IMR-90 (cell line): ENCODE data around the gene LILRB2. TPM values are rescaled to one million over a fixed set of nuclear protein-coding genes. Genes with fewer than 3 reads are reported as not detected.

Source experiments
- ATAC-seq: fragments of 200-7000 bp; cut with Tn5 transposase; 2 replicates; pipeline ENCODE4 v1.9.1; 2020; ENCODE audit warnings: low read depth, mild to moderate bottlenecking, moderate library complexity
- BruUV-seq: library from RNA; stranded (reverse); fragments of 400-500 nt; replicated peaks from 2 replicates; lab custom pipeline; 2021; lab: Mats Ljungman, UMichigan
- CTCF ChIA-PET: fragments of 300-600 bp; formaldehyde crosslinking; extraction: SDS; loops from one replicate; lab custom pipeline; 2021; ENCODE audit warnings: antibody characterized with exemption; lab: Yijun Ruan, JAX
- POLR2A ChIA-PET: fragments of 300-600 bp; sonication (Branson Sonifier 250); formaldehyde crosslinking; loops from one replicate; lab custom pipeline; 2022; ENCODE audit warnings: antibody characterized with exemption; ENCODE audit not compliant: unreplicated experiment; lab: Charles Lee
- DNase-seq: peaks from one replicate; pipeline ENCODE4 v3.0.0; 2013
- H2AFZ ChIP-seq: replicated peaks from 2 replicates; pipeline ENCODE3; 2013; ENCODE audit warnings: low read length, mild to moderate bottlenecking; ENCODE audit not compliant: poor library complexity
- H2AK5ac ChIP-seq: 2 replicates; pipeline ENCODE4 v1.6.1; 2013; ENCODE audit warnings: low read depth, low read length, inconsistent platforms
- H2AK9ac ChIP-seq: replicated peaks from 2 replicates; pipeline ENCODE3; 2013; ENCODE audit warnings: mild to moderate bottlenecking, low read depth, low read length, moderate library complexity; ENCODE audit not compliant: poor library complexity
- H2BK120ac ChIP-seq: 2 replicates; pipeline ENCODE4 v1.6.1; 2013; ENCODE audit warnings: low read depth, low read length, inconsistent platforms
- H2BK15ac ChIP-seq: 3 replicates; pipeline ENCODE4 v1.6.1; 2013; ENCODE audit warnings: low read depth, low read length, inconsistent platforms
- H2BK20ac ChIP-seq: 2 replicates; pipeline ENCODE4 v1.6.1; 2013; ENCODE audit warnings: low read depth, mild to moderate bottlenecking, inconsistent platforms, low read length, moderate library complexity
- H2BK5ac ChIP-seq: 2 replicates; pipeline ENCODE4 v1.6.1; 2013; ENCODE audit warnings: mild to moderate bottlenecking, low read depth, low read length, inconsistent platforms; ENCODE audit not compliant: poor library complexity, severe bottlenecking
- H3K14ac ChIP-seq: replicated peaks from 2 replicates; pipeline ENCODE4 v1.6.1; 2013; ENCODE audit warnings: low read depth, low read length, inconsistent platforms
- H3K18ac ChIP-seq: 2 replicates; pipeline ENCODE4 v1.6.1; 2013; ENCODE audit warnings: low read depth, low read length, control low read depth
- H3K23ac ChIP-seq: 2 replicates; pipeline ENCODE4 v1.6.1; 2013; ENCODE audit warnings: low read depth, low read length, inconsistent platforms
- H3K27ac ChIP-seq: 2 replicates; pipeline ENCODE4 v1.5.1; 2013; ENCODE audit warnings: mild to moderate bottlenecking, control low read depth, low read length; ENCODE audit not compliant: insufficient read depth
- H3K27me3 ChIP-seq: 2 replicates; pipeline ENCODE4 v1.6.1; 2013; ENCODE audit warnings: low read length; ENCODE audit not compliant: control insufficient read depth, insufficient read depth
- H3K36me3 ChIP-seq: 2 replicates; pipeline ENCODE4 v1.6.1; 2013; ENCODE audit warnings: low read length, mixed read lengths; ENCODE audit not compliant: control insufficient read depth, insufficient read depth
- H3K4ac ChIP-seq: 2 replicates; pipeline ENCODE4 v1.6.1; 2013; ENCODE audit warnings: low read depth, low read length, inconsistent platforms
- H3K4me1 ChIP-seq: 2 replicates; pipeline ENCODE4 v1.6.1; 2013; ENCODE audit warnings: low read length, mixed read lengths; ENCODE audit not compliant: control insufficient read depth, insufficient read depth
- H3K4me2 ChIP-seq: 2 replicates; pipeline ENCODE4 v1.6.1; 2013; ENCODE audit warnings: low read depth, mild to moderate bottlenecking, control low read depth, low read length, moderate library complexity
- H3K4me3 ChIP-seq: 2 replicates; pipeline ENCODE4 v1.5.1; 2013; ENCODE audit warnings: low read depth, mild to moderate bottlenecking, control low read depth, low read length, moderate library complexity; ENCODE audit not compliant: insufficient read depth
- H3K56ac ChIP-seq: 2 replicates; pipeline ENCODE4 v1.6.1; 2013; ENCODE audit warnings: low read length, inconsistent platforms; ENCODE audit not compliant: insufficient read depth; ENCODE audit errors: extremely low read depth
- H3K79me1 ChIP-seq, 2 experiments: 2 replicates each; pipeline ENCODE4 v1.6.1; 2013; ENCODE audit warnings: low read length in 2 of 2, inconsistent platforms in 1 of 2, low read depth in 1 of 2
- H3K9ac ChIP-seq: 2 replicates; pipeline ENCODE4 v1.6.1; 2013; ENCODE audit warnings: low read depth, low read length, control low read depth
- H3K9me1 ChIP-seq: 2 replicates; pipeline ENCODE4 v1.6.1; 2013; ENCODE audit warnings: low read length, inconsistent platforms; ENCODE audit not compliant: insufficient read depth
- H3K9me3 ChIP-seq: 2 replicates; pipeline ENCODE4 v1.6.1; 2013; ENCODE audit warnings: low read length; ENCODE audit not compliant: control insufficient read depth, insufficient read depth
- H4K20me1 ChIP-seq: 2 replicates; pipeline ENCODE4 v1.6.1; 2013; ENCODE audit warnings: low read length, inconsistent platforms; ENCODE audit not compliant: insufficient read depth
- H4K5ac ChIP-seq: 2 replicates; pipeline ENCODE4 v1.6.1; 2013; ENCODE audit warnings: mild to moderate bottlenecking, low read depth, low read length, control low read depth
- H4K8ac ChIP-seq, 2 experiments: 2 replicates each; pipeline ENCODE4 v1.6.1; 2013; ENCODE audit warnings: low read depth in 2 of 2, low read length in 2 of 2, control low read depth in 1 of 2, inconsistent platforms in 1 of 2
- H4K91ac ChIP-seq: 2 replicates; pipeline ENCODE4 v1.6.1; 2013; ENCODE audit warnings: low read depth, low read length, inconsistent platforms; ENCODE audit not compliant: insufficient read depth
- BHLHE40 ChIP-seq: fragments of 150-350 bp; IDR thresholded peaks from 2 replicates; pipeline ENCODE4 v1.6.1; 2016; ENCODE audit warnings: mild to moderate bottlenecking, low read depth, low read length
- CEBPB ChIP-seq: IDR thresholded peaks from 2 replicates; pipeline ENCODE4 v1.6.1; 2012; ENCODE audit warnings: low read depth, low read length, improper control_type of control experiment
- CHD1 ChIP-seq: IDR thresholded peaks from 2 replicates; pipeline ENCODE4 v1.6.1; 2012; ENCODE audit warnings: low read depth, low read length, improper control_type of control experiment
- FOS ChIP-seq: fragments of 150-350 bp; IDR thresholded peaks from 2 replicates; pipeline ENCODE4 v1.6.1; 2016; ENCODE audit warnings: low read depth, low read length
- MAFK ChIP-seq: IDR thresholded peaks from 2 replicates; pipeline ENCODE4 v1.6.1; 2012; ENCODE audit warnings: low read depth, low read length, improper control_type of control experiment
- MAZ ChIP-seq: IDR thresholded peaks from 2 replicates; pipeline ENCODE4 v1.6.1; 2012; ENCODE audit warnings: low read depth, mild to moderate bottlenecking, low read length, improper control_type of control experiment, moderate library complexity, borderline replicate concordance
- POLR2A ChIP-seq: IDR thresholded peaks from 2 replicates; pipeline ENCODE4 v1.6.1; 2012; ENCODE audit warnings: mild to moderate bottlenecking, low read depth, low read length
- RAD21 ChIP-seq: IDR thresholded peaks from 2 replicates; pipeline ENCODE4 v1.6.1; 2012; ENCODE audit warnings: low read length, improper control_type of control experiment
- RCOR1 ChIP-seq: IDR thresholded peaks from 2 replicates; pipeline ENCODE4 v1.6.1; 2012; ENCODE audit warnings: mild to moderate bottlenecking, low read length, improper control_type of control experiment; ENCODE audit not compliant: insufficient replicate concordance
- RFX5 ChIP-seq: IDR thresholded peaks from 2 replicates; pipeline ENCODE4 v1.8.0; 2012; ENCODE audit warnings: low read depth, mild to moderate bottlenecking, low read length, moderate library complexity
- SMC3 ChIP-seq: fragments of 150-350 bp; IDR thresholded peaks from 2 replicates; pipeline ENCODE4 v1.6.1; 2016; ENCODE audit warnings: low read depth, mild to moderate bottlenecking, antibody characterized with exemption, low read length, moderate library complexity
- WGBS, 2 experiments: methylation state at CpG; one replicate each; pipeline versions ENCODE4 v1.1.5 to v1.1.7; 2013; ENCODE audit warnings: missing lambda C conversion rate in 2 of 2; ENCODE audit not compliant: insufficient read length in 1 of 2; ENCODE audit errors: extremely low coverage in 2 of 2; 5-methylcytosine and 5-hydroxymethylcytosine counted together
- dilution Hi-C: fragments of 300-500 bp; cut with HindIII; formaldehyde crosslinking; loops from one replicate; pipeline ENCODE4 v1.14.3; 2018; ENCODE audit warnings: low sequenced_read_pairs; ENCODE audit not compliant: unreplicated experiment
- in situ Hi-C: fragments of 300-500 bp; cut with MboI; formaldehyde crosslinking; loops from 3 replicates; pipeline ENCODE4 v1.14.3; 2019; ENCODE audit warnings: low sequenced_read_pairs, inconsistent platforms, mixed read lengths
- intact Hi-C: fragments of 100-400 bp; cut with micrococcal nuclease; formaldehyde crosslinking; loops from 2 replicates; pipeline ENCODE4 v1.10.0; 2022
- polyA plus RNA-seq, 3 experiments: library from polyadenylated mRNA; depleted of rRNA; stranded (reverse); fragments of >200 nt; gene quantifications; 2 replicates each; pipeline ENCODE4 v1.2.3, GENCODE V29; 2012; ENCODE audit warnings: low replicate concordance in 1 of 3
- total RNA-seq: library from RNA; depleted of rRNA; stranded (reverse); fragments of >200 nt; gene quantifications from 2 replicates; pipeline ENCODE4 v1.2.3, GENCODE V29; 2012
- TF ChIP-seq, protein P1 (sequence below): fragments of 150-350 bp; IDR thresholded peaks from 2 replicates; pipeline ENCODE4 v1.6.1; 2016; ENCODE audit warnings: low read depth, mild to moderate bottlenecking, low read length, moderate library complexity, borderline replicate concordance
- TF ChIP-seq, protein P2 (sequence below): conservative IDR thresholded peaks from 2 replicates; pipeline ENCODE4 v1.5.1; 2012; ENCODE audit warnings: mild to moderate bottlenecking, low read depth, low read length, improper control_type of control experiment
- TF ChIP-seq, protein P3 (sequence below): fragments of 150-350 bp; IDR thresholded peaks from 2 replicates; pipeline ENCODE4 v1.6.1; 2017; ENCODE audit warnings: mild to moderate bottlenecking, antibody characterized with exemption, low read length, low read depth

Gene LILRB2
- total and polyA plus RNA-seq, 2 of the 4 experiments (the other 2 are of a cell fraction) = not detected

DNA sequence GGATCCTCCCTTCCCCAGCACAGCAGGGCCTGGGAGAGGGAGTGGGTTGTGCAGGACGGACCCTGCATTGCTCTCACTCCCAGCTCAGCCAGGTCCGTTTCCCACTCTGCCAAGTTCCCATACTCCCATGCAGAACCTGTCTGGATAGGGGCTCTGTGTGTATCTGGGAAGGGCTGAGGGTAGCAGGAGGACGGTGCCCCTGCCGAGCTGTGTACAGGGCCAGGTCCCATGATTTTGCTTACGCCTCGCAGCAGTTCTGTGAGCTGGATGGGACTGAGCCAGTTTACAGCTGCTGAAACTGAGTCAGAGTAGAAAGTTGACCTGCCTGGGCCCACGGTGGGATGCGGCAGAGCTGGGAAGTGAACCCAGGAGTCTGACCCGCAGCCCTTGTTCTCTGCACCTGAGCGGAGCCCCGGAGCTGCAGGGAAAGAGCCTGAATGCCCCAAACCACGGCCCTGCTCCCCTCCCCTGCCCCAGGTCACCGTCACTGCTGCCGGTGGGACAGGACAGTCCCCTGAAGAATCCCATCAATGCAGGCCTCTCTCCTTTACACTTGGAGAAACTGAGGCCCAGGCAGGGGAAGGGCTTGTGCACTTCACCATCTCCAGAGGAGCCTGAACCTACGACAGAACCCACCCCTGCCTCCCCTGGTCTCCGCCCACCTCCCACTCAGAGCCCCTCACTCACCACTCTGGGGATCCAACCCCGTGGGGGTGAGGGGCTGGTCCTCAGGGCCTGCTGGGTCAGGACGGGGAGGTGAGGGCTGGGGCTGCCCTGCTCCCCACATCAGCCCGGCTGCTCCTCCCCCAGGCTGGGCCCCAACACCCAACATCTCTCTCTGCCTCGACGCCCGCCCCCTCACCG, 27.3 kb downstream of the LILRB2 start:
- Histone ChIP-seq H2BK120ac (no peak overlapping the region), H3K56ac (no peak overlapping the region), H4K8ac (no peak overlapping the region), H2AFZ (no peak overlapping the region), H4K5ac (no peak overlapping the region), H3K4me2 (no peak overlapping the region), H4K20me1 (no peaks in the 10 kb centered on the region), H3K9ac (no peak overlapping the region), H2AK5ac (no peak overlapping the region), H2AK9ac (no peak overlapping the region), H3K27me3 (peaks cover 17% of the 10 kb centered on the region), H3K4me1 (no peaks in the 10 kb centered on the region), H3K14ac (no peak overlapping the region), H2BK5ac (no peak overlapping the region), H3K36me3 (no peaks in the 10 kb centered on the region), H3K23ac (no peak overlapping the region), H3K4me3 (no peak overlapping the region), H2BK20ac (no peak overlapping the region), H3K9me1 (no peaks in the 10 kb centered on the region), H3K18ac (no peak overlapping the region), H4K91ac (no peak overlapping the region), H3K9me3 (no peaks in the 10 kb centered on the region), H3K4ac (no peak overlapping the region), H3K27ac (no peak overlapping the region), H2BK15ac (no peak overlapping the region), H3K79me1 (no peaks in the 10 kb centered on the region)
- DNase-seq (no peak), ATAC-seq (no peak)
- POLR2A ChIA-PET = no interaction called here
- 63% methylated on average over 4 of the region's 23 CpGs; no CpG with 5 or more reads in 1 of the 2 experiments for WGBS, 2 experiments
- intact Hi-C loops = no loop called here
- no peak for TF ChIP-seq MAZ
- no peak for TF ChIP-seq RAD21
- TF ChIP-seq, protein P1, sequence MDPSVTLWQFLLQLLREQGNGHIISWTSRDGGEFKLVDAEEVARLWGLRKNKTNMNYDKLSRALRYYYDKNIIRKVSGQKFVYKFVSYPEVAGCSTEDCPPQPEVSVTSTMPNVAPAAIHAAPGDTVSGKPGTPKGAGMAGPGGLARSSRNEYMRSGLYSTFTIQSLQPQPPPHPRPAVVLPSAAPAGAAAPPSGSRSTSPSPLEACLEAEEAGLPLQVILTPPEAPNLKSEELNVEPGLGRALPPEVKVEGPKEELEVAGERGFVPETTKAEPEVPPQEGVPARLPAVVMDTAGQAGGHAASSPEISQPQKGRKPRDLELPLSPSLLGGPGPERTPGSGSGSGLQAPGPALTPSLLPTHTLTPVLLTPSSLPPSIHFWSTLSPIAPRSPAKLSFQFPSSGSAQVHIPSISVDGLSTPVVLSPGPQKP = no peak
- TF ChIP-seq SMC3 = no peak
- TF ChIP-seq, protein P2, sequence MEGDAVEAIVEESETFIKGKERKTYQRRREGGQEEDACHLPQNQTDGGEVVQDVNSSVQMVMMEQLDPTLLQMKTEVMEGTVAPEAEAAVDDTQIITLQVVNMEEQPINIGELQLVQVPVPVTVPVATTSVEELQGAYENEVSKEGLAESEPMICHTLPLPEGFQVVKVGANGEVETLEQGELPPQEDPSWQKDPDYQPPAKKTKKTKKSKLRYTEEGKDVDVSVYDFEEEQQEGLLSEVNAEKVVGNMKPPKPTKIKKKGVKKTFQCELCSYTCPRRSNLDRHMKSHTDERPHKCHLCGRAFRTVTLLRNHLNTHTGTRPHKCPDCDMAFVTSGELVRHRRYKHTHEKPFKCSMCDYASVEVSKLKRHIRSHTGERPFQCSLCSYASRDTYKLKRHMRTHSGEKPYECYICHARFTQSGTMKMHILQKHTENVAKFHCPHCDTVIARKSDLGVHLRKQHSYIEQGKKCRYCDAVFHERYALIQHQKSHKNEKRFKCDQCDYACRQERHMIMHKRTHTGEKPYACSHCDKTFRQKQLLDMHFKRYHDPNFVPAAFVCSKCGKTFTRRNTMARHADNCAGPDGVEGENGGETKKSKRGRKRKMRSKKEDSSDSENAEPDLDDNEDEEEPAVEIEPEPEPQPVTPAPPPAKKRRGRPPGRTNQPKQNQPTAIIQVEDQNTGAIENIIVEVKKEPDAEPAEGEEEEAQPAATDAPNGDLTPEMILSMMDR = no peak
- no peak for TF ChIP-seq BHLHE40
- no peak for TF ChIP-seq MAFK
- no peak for TF ChIP-seq FOS
- no peak for TF ChIP-seq POLR2A
- TF ChIP-seq RCOR1 = no peak
- TF ChIP-seq CEBPB = no peak
- TF ChIP-seq RFX5 = no peak
- TF ChIP-seq, protein P3, sequence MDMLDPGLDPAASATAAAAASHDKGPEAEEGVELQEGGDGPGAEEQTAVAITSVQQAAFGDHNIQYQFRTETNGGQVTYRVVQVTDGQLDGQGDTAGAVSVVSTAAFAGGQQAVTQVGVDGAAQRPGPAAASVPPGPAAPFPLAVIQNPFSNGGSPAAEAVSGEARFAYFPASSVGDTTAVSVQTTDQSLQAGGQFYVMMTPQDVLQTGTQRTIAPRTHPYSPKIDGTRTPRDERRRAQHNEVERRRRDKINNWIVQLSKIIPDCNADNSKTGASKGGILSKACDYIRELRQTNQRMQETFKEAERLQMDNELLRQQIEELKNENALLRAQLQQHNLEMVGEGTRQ = no peak
- TF ChIP-seq CHD1 = no peak
- CTCF ChIA-PET = no interaction called here
- in situ Hi-C loops = no loop called here
- dilution Hi-C loops = no loop called here
- no TSS peak for BruUV-seq
